ENCODE measurements around the gene FAP. TPM values are rescaled to one million over a fixed set of nuclear protein-coding genes. Genes with fewer than 3 reads are reported as not detected.

Gene FAP
- total and polyA plus RNA-seq, 2 of the 8 experiments (the other 6 are each of a cell fraction or from before 2014, with no cell fraction given) = not detected

GRCh38 chr2:162152147-162152546 is 91.1 kb downstream of the FAP start, which contains the start of gene GCG:
Gene GCG, minus strand, starts transcription at chr2:162152247. Its CDS starts 3,069 bp downstream, at chr2:162149178.
- no peaks in the 10 kb centered on the region for H3K9me3 ChIP-seq (ENCODE audit: insufficient read depth in 2 of 2, low read depth in 1 of 2, low read length in 1 of 2)
- H3K14ac ChIP-seq (ENCODE audit: insufficient read length) = no peak within 1 kb of the TSS
- H3K4me3 ChIP-seq (ENCODE audit: extremely low read depth in 1 of 4, insufficient read depth in 2 of 4, low read depth in 3 of 4, low read length in 4 of 4) = no peak within 1 kb of the TSS
- peaks cover 0 to 3% (median 0%) of the 10 kb centered on the region in 4 experiments; a peak in 1 of 7 replicates for H3K4me1 ChIP-seq (replicated peaks in 1 of 4; ENCODE audit: control insufficient read depth in 3 of 4, insufficient read depth in 4 of 4, low read length in 3 of 4)
- H3K36me3 ChIP-seq (ENCODE audit: control insufficient read depth in 2 of 4, insufficient read depth in 4 of 4, low read length in 3 of 4) = no peaks in the 10 kb centered on the region
- H3K79me2 ChIP-seq (ENCODE audit: control insufficient read depth in 1 of 2, insufficient read depth in 2 of 2, low read length in 2 of 2) = no peaks in the 10 kb centered on the region
- no peaks in the 10 kb centered on the region for H3K27me3 ChIP-seq (replicated peaks in 1 of 4; ENCODE audit: control insufficient read depth in 3 of 4, extremely low read depth in 1 of 4, insufficient read depth in 3 of 4, low read length in 3 of 4)
- H3K56ac ChIP-seq (replicated peaks; ENCODE audit: insufficient read length, low read depth, low read length) = no peak within 1 kb of the TSS
- H2BK5ac ChIP-seq (ENCODE audit: low read depth, low read length) = no peak within 1 kb of the TSS
- DNase-seq (ENCODE audit: low read depth in 1 of 2, low spot score in 2 of 2) (no peak), FAIRE-seq (no peak)
- H4K20me1 ChIP-seq (replicated peaks in 1 of 2; ENCODE audit: control insufficient read depth in 1 of 2, insufficient read depth in 2 of 2, low read length in 2 of 2) = no peaks in the 10 kb centered on the region
- ChIA-PET CTCF (ENCODE audit: partially characterized antibody) (interaction anchor here (1.1 to 7.7 kb wide), 9 partner anchors 14 to 149 kb away, joined by 3 to 117 read pairs (median 13); no protein-coding TSS in a partner anchor), POLR2A (ENCODE audit: partially characterized antibody) (no interaction called here)
- H2AFZ ChIP-seq (ENCODE audit: low read length) = no peak within 1 kb of the TSS
- TF ChIP-seq RNF2 (IDR thresholded peaks at IDR 0.05; ENCODE audit: borderline replicate concordance, low read depth, low read length, missing control alignments, poor library complexity, severe bottlenecking) (no peak), E2F6 (IDR thresholded peaks at IDR 0.05) (no peak), CBX8 (IDR thresholded peaks at IDR 0.05; ENCODE audit: borderline replicate concordance, low read depth, low read length) (no peak), GABPA (IDR thresholded peaks at IDR 0.05; ENCODE audit: borderline replicate concordance, insufficient read depth, low read length) (no peak), SP1 (IDR thresholded peaks at IDR 0.05; ENCODE audit: low read depth, low read length) (no peak), EP300 (IDR thresholded peaks at IDR 0.05; ENCODE audit: borderline replicate concordance in 1 of 2, low read depth in 2 of 2, low read length in 2 of 2) (no peak), TEAD4 (IDR thresholded peaks at IDR 0.05; ENCODE audit: low read depth, low read length) (no peak), HDAC6 (IDR thresholded peaks at IDR 0.05; ENCODE audit: low read depth, low read length) (no peak)
- H2BK20ac ChIP-seq (ENCODE audit: low read length) = no peak within 1 kb of the TSS
- no peak within 1 kb of the TSS for H3K18ac ChIP-seq (ENCODE audit: extremely low read depth, low read length)
- 88% methylated on average over 3 of the region's 3 CpGs; no CpG with 5 or more reads in 1 of the 2 experiments for WGBS, 2 experiments (ENCODE audit: extremely low coverage in 1 of 2, insufficient coverage in 1 of 2, insufficient read length in 1 of 2, insufficient replicate concordance in 2 of 2, low coverage in 1 of 2, low lambda C conversion rate in 2 of 2, missing lambda C conversion rate in 1 of 2)
- no peak within 1 kb of the TSS for H4K5ac ChIP-seq (ENCODE audit: insufficient read length, low read depth, low read length)
- no peak within 1 kb of the TSS for H4K8ac ChIP-seq (ENCODE audit: extremely low read depth, insufficient read depth, low read length)
- H4K91ac ChIP-seq (replicated peaks; ENCODE audit: insufficient read length, low read length) = no peak within 1 kb of the TSS
- H3K23me2 ChIP-seq (ENCODE audit: low read depth, low read length) = no peaks in the 10 kb centered on the region
- no peak within 1 kb of the TSS for H3K27ac ChIP-seq (ENCODE audit: low read depth, low read length)
- no peak within 1 kb of the TSS for H2BK120ac ChIP-seq (replicated peaks; ENCODE audit: low read depth, low read length)
- no peak within 1 kb of the TSS for H3K9ac ChIP-seq (replicated peaks in 1 of 4; ENCODE audit: extremely low read depth in 1 of 4, low read depth in 3 of 4, low read length in 3 of 4)
- H3K79me1 ChIP-seq (ENCODE audit: low read depth, low read length) = no peaks in the 10 kb centered on the region
- H2AK5ac ChIP-seq (ENCODE audit: low read depth, low read length) = no peak within 1 kb of the TSS
- H3K4me2 ChIP-seq (ENCODE audit: insufficient read depth in 1 of 2, low read depth in 2 of 2, low read length in 2 of 2) = no peak within 1 kb of the TSS
- no peak within 1 kb of the TSS for H2BK12ac ChIP-seq (ENCODE audit: low read depth, low read length)
- H3K4ac ChIP-seq (replicated peaks; ENCODE audit: insufficient read length, low read depth, low read length) = no peak within 1 kb of the TSS
- H2BK15ac ChIP-seq (ENCODE audit: low read length) = no peak within 1 kb of the TSS
- no peak within 1 kb of the TSS for H3K23ac ChIP-seq (ENCODE audit: insufficient read length)

Data from H1 (cell line).